Activated CD8-positive, alpha-beta memory T cell treated with anti-CD3 and anti-CD28 coated beads for 1 hour (primary cell): ENCODE measurements around the gene SHISA7.
"Not testable (repeated sequence)": the region's sequence is repeated elsewhere in the genome, so short reads cannot be mapped to it uniquely, and the experiment has no call there.

ENCODE experiments used
- DNase-seq, 2 donors: peaks; one replicate each; pipeline ENCODE4 v3.0.0-alpha.2; 2020; ENCODE audit warnings: low read depth in 1 of 2; ENCODE audit errors: extremely low read depth in 1 of 2

SHISA7 gene

DNA sequence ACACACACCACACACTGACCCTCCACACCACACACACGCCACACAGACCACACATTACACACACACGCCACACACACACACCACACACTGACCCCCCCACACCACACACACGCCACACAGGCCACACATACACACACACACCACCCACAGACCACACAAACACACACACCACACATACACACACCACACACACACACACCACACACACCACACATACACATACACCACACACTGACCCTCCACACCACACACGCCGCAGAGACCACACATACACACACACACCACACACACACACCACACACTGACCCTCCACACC, 5.0 kb upstream of the SHISA7 start:
- DNase-seq = not testable (repeated sequence)

DNA sequence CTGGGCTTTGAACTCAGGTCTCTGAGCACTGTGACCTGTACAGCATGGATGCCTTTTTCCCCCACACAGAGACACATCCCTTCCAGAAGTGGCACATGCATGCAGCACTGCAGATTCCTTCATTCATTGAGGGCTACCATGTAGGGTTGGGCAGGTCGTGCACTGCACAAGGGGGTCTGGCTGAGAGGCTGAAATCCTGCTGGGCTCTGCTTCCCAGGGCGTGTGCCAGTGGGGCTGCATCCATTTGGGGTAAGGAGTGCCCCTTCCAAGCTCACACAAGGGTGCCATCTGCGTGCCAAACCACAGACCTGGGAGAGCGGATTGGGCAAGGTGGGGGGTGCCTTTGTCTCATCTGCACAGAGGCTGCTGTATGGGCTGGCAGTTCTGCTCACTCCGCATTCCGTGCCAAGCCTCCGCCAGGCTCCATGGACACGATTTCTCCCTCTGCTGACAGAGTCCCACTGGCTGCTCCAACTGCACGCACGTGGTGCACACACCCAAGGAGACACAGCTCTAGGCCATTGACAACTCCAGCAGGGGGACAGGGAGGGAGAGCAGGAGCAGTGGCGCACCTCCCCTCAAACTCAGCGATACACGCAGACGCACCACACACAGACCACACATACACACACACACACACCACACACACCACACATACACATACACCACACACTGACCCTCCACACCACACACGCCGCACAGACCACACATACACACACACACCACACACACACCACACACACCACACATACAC, 4.5 kb upstream of the SHISA7 start:
- no peak for DNase-seq

DNA sequence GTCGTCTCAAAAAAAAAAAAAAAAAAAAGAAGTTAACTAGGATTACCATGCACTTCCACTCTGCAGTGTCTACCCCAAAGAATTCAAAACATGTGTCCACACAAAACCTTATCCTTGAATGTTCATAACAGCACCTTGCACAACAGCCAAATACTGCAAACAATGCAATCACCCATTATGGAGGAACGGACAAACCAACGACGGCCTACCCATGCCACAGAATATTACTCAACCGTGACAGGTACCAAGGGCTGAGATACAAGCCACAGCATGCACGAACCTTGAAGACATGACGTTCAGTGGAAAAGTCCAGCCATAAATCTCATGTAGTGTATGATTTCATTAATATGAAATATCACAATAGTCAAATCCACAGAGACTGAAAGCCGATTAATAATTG, 3.0 kb upstream of the SHISA7 start:
- DNase-seq = no peak

- DNase-seq = no peak
Observed at GRCh38 chr19:55444646-55445045, 1.5 kb upstream of the SHISA7 start.

GRCh38 chr19:55443824-55444480, 852 bp upstream of the SHISA7 start:
- DNase-seq = no peak

DNA sequence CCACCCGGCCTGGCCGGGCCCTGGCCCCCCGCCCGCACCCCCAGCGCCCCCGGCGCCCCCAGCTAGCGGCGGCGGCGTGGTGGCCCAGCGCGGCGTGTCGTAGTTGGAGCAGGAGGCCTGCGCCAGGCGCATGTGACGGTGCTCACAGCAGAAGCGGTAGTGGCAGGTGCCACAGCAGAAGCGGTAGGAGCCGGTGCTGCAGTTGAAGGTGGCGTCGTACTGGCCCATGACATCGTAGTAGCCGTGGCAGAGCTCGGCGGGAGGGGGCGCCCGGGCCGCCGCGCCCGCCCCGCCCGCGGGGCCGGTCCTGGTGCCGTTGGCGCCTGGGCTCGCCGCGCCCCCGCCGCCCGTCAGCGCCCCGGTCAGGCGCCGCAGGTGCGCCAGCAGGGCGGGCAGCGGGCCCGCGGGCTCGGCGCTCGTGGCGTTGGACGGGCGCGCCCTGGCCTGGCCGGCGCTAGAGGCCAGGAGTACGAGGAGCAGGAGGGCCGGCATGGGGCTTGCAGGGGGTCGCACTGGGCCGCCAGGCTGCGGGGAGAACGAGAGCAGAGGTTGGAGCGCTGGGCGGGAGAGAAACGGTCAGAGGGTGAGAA, 633 bp downstream of the SHISA7 start:
- DNase-seq = no peak

GRCh38 chr19:55441692-55442321, 1.3 kb downstream of the SHISA7 start:
- no peak for DNase-seq

DNA sequence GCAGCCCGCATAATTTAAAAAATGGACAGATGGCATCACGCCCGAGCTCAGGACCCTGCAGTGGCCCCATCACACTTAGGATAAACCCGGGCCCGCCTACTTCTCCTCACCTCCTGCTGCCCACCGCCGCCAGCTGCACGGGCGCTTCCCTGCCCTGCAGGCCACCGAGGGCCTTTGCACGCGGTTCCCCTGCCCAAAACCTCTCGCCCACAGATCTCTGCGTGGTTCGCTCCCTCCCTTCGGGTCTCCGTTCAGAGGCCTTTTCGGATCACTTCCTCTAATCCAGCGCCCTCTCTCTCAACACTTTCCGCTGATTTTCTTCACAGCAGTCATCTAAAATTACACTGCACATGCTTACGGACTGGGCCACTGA, 1.8 kb downstream of the SHISA7 start:
- no peak for DNase-seq

DNA sequence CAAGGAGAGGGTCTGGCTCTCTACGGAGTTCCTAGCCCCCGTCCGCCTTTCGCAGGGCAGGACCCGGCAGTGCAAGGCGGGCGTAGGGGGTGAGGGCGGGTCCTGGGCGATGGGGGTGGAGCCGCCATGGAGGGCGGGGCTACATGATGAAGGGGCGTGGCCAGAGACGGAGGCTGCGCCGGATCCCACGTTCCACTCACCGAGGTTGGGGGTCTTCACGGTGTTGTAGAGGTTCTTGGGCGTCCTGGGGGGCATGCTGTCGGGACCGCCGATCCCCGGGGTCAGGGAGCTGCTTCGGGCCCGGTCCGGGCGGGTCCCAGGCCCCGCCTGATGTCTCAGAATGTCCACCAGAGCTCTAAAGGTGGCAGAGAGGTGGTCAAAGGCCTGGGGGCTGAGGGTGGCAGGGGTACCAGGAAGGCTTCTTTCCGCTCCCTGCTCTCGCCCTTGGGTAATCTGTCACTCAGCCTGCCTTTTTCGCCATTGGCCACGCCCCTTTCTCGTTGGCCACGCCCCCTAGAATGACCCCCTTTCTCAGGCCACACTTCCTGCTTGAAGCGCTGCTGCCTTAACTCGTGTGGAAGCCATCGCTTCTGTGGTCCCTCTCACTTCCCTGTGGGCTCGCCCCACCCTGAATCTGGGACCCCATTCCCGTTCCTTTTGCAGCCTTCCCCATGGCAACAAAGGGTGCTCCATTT, 2.5 kb downstream of the SHISA7 start:
- no peak for DNase-seq

GRCh38 chr19:55439052-55439451, 4.0 kb downstream of the SHISA7 start:
- DNase-seq = no peak

DNA sequence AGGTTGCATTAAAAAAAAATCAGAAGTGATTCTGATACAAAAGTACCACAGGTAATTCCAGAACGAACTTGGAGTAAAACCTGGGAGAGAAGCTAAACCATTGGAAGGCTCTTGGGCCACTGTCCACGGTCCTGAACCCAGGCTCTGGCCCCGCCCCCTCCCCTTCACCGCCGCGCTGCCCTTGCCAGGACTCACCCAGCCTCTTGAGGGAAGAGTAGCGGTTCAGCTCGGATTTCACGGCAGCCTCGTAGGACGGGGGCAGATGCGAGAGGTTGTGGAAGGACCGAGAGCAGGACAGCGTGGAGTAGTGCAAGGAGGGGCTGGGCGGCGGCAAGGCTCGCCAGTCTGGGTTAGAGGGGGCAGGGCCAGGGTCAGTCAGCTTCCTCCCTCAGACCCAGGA, 5.7 kb downstream of the SHISA7 start:
- DNase-seq = no peak

DNA sequence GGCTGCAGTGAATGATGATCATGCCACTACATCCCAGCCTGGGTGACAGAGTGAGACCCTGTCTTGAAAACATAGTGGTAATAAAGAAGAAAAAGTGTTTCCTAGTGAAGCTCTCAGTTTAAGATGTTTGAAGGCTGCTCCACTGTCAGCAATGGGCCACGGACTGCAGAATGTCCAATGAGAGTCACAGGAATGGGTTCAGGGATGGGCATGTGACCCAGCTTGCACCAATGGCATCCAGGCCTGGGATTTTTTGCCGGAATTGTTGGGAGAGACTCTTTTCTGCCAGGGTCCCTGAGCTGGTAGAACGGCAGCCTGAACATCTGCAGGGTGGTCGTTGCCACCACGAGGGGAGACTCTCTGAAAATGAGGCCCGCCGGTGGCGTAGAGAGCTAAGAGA, 6.3 kb downstream of the SHISA7 start:
- no peak for DNase-seq

- DNase-seq = no peak
Observed at GRCh38 chr19:55435020-55435419, 8.1 kb downstream of the SHISA7 start.

DNA sequence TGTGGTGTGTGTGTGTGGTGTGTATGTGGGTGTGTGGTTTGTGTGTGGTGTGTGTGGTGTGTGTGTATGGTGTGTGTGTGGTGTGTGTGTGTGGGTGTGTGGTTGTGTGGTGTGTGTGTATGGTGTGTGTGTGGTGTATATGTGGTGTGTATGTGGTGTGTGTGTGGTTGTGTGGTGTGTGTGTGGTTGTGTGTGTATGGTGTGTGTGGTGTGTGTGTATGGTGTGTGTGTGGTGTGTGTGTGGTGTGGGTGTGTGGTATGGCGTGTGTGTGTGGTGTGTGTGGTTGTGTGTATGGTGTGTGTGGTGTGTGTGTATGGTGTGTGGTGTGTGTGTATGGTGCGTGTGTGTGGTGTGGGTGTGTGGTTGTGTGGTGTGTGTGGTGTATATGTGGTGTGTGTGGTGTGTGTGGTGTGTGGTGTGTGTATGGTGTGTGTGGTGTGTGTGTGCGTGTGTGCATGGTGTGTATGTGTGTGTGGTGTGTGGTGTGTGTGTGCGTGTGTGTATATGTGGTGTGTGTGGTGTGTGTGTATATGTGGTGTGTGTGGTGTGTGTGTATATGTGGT, 8.7 kb downstream of the SHISA7 start:
- no peak for DNase-seq

- DNase-seq = no peak
Observed at GRCh38 chr19:55433292-55433691, 9.8 kb downstream of the SHISA7 start.

- no peak for DNase-seq
Observed at GRCh38 chr19:55432241-55432959, 10.7 kb downstream of the SHISA7 start.

GRCh38 chr19:55431183-55431582, 11.9 kb downstream of the SHISA7 start:
- no peak for DNase-seq

DNA sequence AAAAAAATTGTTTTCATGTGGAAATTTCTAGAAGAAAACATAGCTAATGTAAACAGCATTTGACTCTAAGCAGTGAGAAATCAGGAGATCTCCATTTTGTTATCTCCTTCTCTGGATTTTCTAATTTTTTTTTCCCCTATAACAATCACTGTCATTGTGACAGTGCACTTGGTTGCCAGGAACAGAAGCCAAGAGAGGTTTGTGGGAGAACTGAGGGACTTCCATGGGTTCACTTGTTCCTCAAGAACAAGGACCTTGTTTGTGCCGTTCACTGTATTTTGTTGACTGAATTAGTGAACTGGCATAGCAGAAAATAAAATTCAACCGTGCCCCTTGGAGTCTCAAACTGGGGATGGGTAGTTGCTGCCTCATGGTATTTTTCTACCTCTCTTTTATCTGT, 17.1 kb downstream of the SHISA7 start:
- no peak for DNase-seq

DNA sequence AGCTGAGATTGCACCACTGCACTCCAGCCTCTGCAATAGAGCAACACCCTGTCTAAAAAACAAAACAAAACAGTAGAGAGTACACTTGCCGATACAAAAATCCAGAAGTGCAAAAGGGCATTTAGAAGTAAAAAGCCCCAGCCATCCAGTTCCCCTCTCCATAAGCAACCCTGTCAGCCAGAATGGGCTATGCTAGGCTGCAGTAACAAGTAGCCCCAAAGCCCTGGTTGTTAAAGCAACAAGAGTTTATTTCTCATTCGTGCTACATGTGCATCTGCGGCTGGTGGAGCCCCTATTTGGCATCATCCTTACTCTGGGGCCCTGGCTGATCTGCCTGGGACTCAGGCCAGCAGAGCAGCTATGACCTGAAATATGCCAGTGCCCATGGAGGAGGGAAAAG, 18.6 kb downstream of the SHISA7 start:
- no peak for DNase-seq

- DNase-seq = no peak
Observed at GRCh38 chr19:55423225-55424005, 19.7 kb downstream of the SHISA7 start.
